Activated CD4-positive, CD25-positive, alpha-beta regulatory T cell (primary cell): ENCODE data around the gene MPHOSPH10.
"Not testable (repeated sequence)": the region's sequence is repeated elsewhere in the genome, so short reads cannot be mapped to it uniquely, and the experiment has no call there.

Experiments
- DNase-seq, 4 experiments: peaks; one replicate each; lab custom pipeline; 2025; lab: John Stamatoyannopoulos, UW

The MPHOSPH10 gene

DNA sequence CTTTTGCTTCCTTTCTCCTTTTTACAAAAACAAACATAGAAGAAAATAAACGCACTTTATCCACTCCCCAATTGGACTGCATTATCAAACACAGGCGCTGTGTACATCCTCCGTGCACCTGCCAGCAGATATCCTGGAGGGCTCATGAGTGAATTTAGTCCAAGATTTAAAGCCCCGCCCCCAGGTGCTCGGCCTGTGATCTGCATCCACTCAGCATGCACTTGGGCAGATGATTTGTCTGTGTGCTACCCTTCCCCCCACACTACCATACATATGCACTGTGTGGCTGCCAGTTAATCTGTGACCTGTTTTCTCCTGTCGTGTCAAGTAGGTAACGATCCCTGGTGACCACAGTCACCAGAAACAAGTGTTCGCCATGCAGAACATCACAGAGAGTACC, 48.4 kb downstream of the MPHOSPH10 start:
- not testable (repeated sequence) for DNase-seq

DNA sequence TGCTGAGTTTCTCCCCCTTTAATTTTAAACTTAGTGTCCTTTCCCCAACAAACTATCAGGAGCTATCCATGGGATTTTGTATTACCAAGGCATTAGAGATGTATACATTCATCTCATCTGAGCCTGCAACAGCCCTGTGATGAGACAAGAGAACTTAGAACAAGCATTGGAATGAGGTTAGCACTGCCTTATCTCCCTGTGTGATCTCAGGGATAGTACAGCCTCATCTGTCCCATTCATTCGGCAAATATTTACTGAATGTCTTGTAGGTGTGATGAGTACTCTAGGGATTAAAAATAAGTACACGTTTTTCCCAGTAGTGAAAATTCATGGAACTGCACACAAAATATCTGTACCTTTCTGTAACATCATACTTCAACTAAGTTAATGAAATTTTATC, 50.9 kb downstream of the MPHOSPH10 start:
- no peak for DNase-seq

DNA sequence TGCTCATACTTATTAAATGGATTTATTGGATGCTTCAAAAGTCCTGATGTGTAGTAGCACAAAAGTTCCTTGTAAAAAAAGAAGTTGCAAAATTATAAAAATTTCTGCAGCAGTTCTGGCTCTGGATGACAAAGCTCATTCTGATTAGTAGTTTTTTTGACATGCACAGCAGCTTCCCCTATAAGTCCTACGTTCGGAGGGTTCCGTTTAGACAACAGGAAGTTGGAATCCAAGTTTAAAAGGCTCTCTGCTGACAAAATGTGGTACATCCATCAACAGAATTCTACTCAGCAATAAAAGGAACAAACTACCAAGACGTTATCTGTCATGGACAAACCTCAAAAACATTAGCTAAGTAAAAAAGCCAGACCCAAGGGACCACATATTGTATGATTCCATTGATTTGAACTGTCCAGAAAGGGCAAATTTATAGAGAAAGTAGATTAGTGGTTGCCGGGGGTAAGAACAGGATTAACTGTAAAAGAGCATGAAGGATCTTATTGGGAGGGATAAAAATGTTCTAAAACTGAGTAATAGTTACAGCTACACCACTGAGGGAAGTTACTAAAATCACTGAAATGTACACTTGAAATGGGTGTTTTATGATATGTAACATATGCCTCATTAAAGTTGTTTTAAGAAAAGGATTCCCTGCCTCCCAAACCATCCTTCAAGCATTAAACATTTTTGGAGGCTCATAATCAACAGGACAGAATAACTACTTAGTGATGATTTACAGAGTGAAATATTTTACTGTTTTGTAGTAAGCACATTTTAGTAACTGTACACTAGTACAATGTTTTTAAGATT, 53.1 kb downstream of the MPHOSPH10 start:
- DNase-seq: not testable (repeated sequence)

DNA sequence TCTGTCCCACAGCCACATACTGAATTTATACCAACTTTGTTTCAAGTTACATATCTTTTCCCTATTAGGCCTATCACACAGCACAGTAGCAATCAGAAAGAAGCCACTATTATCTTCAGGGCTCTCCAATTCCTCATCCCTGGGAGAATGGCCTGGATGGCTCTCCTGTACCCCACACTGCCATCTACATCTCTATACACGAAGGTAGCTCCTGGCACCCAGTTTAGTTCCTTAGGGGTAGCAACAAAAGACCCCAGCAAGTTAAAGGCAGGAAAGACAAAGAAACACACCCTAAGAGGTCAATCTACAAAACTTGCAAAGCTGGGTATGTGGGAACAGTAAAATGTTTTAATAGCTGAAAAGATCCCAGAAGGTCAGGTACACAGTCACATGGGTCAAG, 56.5 kb downstream of the MPHOSPH10 start:
- no peak for DNase-seq

DNA sequence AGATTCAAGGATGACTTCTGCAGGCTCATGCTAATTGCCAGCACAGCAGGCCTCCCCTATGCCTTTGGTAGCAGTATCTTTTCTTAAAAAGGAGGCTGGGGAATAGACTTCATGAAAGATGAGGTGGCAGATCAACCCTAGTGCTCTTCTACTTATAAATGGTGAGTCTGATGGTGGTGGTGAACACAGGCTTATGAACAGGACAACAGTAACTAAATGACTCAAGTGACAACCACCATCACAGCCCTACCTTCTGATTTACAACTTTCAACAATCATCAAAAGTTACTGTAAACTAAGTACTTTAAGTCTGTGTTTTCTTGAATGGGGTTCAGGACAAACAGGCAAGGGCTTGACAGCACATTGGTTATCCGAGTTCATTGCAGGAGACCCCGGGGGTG, 57.2 kb downstream of the MPHOSPH10 start:
- DNase-seq: no peak

DNA sequence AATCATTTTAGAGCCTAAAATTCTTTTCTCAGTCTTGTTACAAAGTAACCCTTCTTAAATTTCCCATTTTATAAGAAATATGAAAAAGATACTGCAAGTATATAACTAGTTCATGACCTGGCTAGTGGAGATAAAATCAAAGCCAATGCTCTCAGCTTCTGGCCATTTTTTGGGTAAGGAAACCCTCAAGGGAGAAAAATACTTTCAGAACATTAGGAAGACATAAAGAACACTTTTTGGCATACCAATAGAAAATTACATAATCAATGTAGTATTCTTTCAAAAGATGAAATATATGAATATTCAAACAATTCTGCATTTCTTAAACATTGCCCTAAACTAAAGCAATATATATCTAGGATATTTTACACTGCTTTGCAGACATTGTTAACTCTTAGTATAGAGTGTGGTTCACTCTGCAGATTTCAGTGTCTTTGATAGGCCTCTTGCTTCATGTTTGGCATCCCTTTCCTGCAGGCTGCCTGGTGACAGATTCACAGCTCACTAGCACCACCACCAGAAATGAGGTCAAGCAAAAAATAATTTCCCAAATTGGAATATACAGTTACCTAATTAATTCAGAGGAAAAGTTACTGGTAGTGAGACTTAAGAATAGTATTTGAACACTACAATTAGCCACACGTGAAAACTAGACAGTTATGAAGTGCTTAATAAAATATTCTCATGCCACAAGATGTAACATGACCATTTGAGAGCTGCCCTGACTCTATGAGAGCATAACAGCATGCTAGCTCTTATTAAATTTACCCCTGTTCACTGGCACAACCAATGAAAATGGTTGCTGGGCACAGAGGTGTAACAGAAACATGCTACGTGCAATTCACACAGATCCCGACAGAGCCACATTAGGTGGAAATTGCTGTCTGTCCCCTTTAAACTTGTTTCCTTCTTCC, 60.5 kb downstream of the MPHOSPH10 start:
- DNase-seq: no peak

DNA sequence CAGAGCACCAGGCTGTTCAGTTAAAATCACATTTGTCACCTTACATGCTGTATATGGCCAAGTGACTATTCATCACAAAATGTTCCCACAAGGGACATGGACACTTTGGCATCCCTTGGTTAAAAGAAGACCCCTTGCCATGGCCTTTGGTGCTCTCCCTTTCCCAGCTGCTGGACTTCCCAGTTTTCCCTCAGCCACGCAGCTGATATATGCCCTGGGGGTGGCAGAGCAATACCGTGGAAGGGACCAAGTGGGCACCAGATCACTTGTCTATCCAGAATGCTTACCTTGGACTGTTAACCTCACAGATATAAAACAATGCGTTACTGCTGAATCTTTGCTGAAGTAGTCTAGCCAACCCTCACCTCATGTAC, 61.1 kb downstream of the MPHOSPH10 start:
- DNase-seq: no peak
